H9 (cell line): Measurements from ENCODE around the gene LSP1. TPM values are rescaled to one million over a fixed set of nuclear protein-coding genes. Genes with fewer than 3 reads are reported as not detected.

ENCODE experiments used
- DNase-seq: peaks from one replicate; pipeline ENCODE4 v3.0.0-alpha.2; 2017
- H2AFZ ChIP-seq: one replicate; pipeline ENCODE4 v1.6.1; 2013; ENCODE audit warnings: mild to moderate bottlenecking, low read length, control low read depth, moderate library complexity
- H2AK5ac ChIP-seq: 2 replicates; pipeline ENCODE4 v1.6.1; 2013; ENCODE audit warnings: low read length, control low read depth, mixed read lengths; ENCODE audit not compliant: insufficient read length
- H2BK120ac ChIP-seq: one replicate; pipeline ENCODE4 v1.6.1; 2013; ENCODE audit warnings: low read depth, mild to moderate bottlenecking, low read length, control low read depth, inconsistent platforms; ENCODE audit not compliant: poor library complexity, severe bottlenecking
- H2BK12ac ChIP-seq: 2 replicates; pipeline ENCODE4 v1.6.1; 2013; ENCODE audit warnings: low read length, control low read depth, mixed read lengths, low read depth; ENCODE audit not compliant: insufficient read length
- H2BK15ac ChIP-seq: 2 replicates; pipeline ENCODE4 v1.6.1; 2013; ENCODE audit warnings: low read depth, low read length, control low read depth
- H2BK20ac ChIP-seq: one replicate; pipeline ENCODE4 v1.6.1; 2013; ENCODE audit warnings: low read depth, mild to moderate bottlenecking, low read length, control low read depth, inconsistent platforms; ENCODE audit not compliant: poor library complexity, severe bottlenecking
- H2BK5ac ChIP-seq: 2 replicates; pipeline ENCODE4 v1.6.1; 2013; ENCODE audit warnings: low read length, control low read depth, mixed read lengths; ENCODE audit not compliant: insufficient read length
- H3K14ac ChIP-seq: 2 replicates; pipeline ENCODE4 v1.6.1; 2013; ENCODE audit warnings: low read length, control low read depth; ENCODE audit not compliant: insufficient read depth
- H3K18ac ChIP-seq: 2 replicates; pipeline ENCODE4 v1.6.1; 2013; ENCODE audit warnings: low read depth, mild to moderate bottlenecking, mixed read lengths, low read length, control low read depth; ENCODE audit not compliant: insufficient read length
- H3K23ac ChIP-seq: 2 replicates; pipeline ENCODE4 v1.6.1; 2013; ENCODE audit warnings: low read length, control low read depth, mixed read lengths, low read depth; ENCODE audit not compliant: insufficient read length
- H3K23me2 ChIP-seq: 2 replicates; pipeline ENCODE4 v1.6.1; 2013; ENCODE audit warnings: low read depth, mild to moderate bottlenecking, mixed read lengths, low read length, control low read depth; ENCODE audit not compliant: insufficient read length, poor library complexity, severe bottlenecking
- H3K27ac ChIP-seq: 2 replicates; pipeline ENCODE4 v1.5.1; 2013; ENCODE audit warnings: low read length, control low read depth, mixed read lengths, low read depth; ENCODE audit not compliant: insufficient read length
- H3K27me3 ChIP-seq: 2 replicates; pipeline ENCODE4 v1.6.1; 2013; ENCODE audit warnings: low read length, control low read depth, inconsistent platforms; ENCODE audit not compliant: insufficient read depth
- H3K4ac ChIP-seq: 2 replicates; pipeline ENCODE4 v1.6.1; 2013; ENCODE audit warnings: low read depth, mild to moderate bottlenecking, control low read depth, inconsistent platforms, low read length, moderate library complexity
- H3K4me1 ChIP-seq: 2 replicates; pipeline ENCODE4 v1.6.1; 2013; ENCODE audit warnings: low read length, control low read depth, inconsistent platforms; ENCODE audit not compliant: insufficient read depth
- H3K4me2 ChIP-seq: 2 replicates; pipeline ENCODE4 v1.6.1; 2013; ENCODE audit warnings: low read length, control low read depth, mixed read lengths; ENCODE audit not compliant: insufficient read length, insufficient read depth
- H3K56ac ChIP-seq: 2 replicates; pipeline ENCODE4 v1.6.1; 2013; ENCODE audit warnings: low read depth, mild to moderate bottlenecking, mixed read lengths, low read length, control low read depth; ENCODE audit not compliant: insufficient read length
- H3K79me1 ChIP-seq: 2 replicates; pipeline ENCODE4 v1.6.1; 2013; ENCODE audit warnings: low read depth, mild to moderate bottlenecking, moderate library complexity, low read length, control low read depth, inconsistent platforms; ENCODE audit not compliant: insufficient read depth, poor library complexity, severe bottlenecking
- H3K79me2 ChIP-seq: 2 replicates; pipeline ENCODE4 v1.6.1; 2013; ENCODE audit warnings: low read length, control low read depth, inconsistent platforms; ENCODE audit not compliant: insufficient read depth
- H3K9ac ChIP-seq: 2 replicates; pipeline ENCODE4 v1.6.1; 2013; ENCODE audit warnings: low read length, control low read depth, mixed read lengths; ENCODE audit not compliant: insufficient read length; ENCODE audit errors: extremely low read depth
- H3K9me3 ChIP-seq: one replicate; pipeline ENCODE4 v1.6.1; 2013; ENCODE audit warnings: low read depth, low read length, inconsistent platforms; ENCODE audit not compliant: control insufficient read depth
- H3T11ph ChIP-seq: one replicate; pipeline ENCODE4 v1.6.1; 2013; ENCODE audit warnings: mild to moderate bottlenecking, low read length, control low read depth, inconsistent platforms
- H4K20me1 ChIP-seq: one replicate; pipeline ENCODE4 v1.6.1; 2013; ENCODE audit not compliant: control insufficient read depth, insufficient read length, insufficient read depth
- H4K5ac ChIP-seq: 2 replicates; pipeline ENCODE4 v1.6.1; 2013; ENCODE audit warnings: low read depth, mild to moderate bottlenecking, mixed read lengths, low read length, control low read depth; ENCODE audit not compliant: insufficient read length
- H4K8ac ChIP-seq: replicated peaks from 2 replicates; pipeline ENCODE4 v1.6.1; 2013; ENCODE audit warnings: low read length, control low read depth, mixed read lengths, low read depth; ENCODE audit not compliant: insufficient read length
- H4K91ac ChIP-seq: 2 replicates; pipeline ENCODE4 v1.6.1; 2013; ENCODE audit warnings: low read depth, mild to moderate bottlenecking, moderate library complexity, mixed read lengths, low read length, control low read depth; ENCODE audit not compliant: insufficient read length
- H3K27ac Mint-ChIP-seq, 3 experiments: 2 replicates in 2 of 3; 3 replicates in 1 of 3; pipeline ENCODE4 v1.8.0; 2020 to 2021; ENCODE audit warnings: mixed read lengths in 3 of 3, mild to moderate bottlenecking in 1 of 3, moderate library complexity in 1 of 3
- H3K27me3 Mint-ChIP-seq: 2 replicates; pipeline ENCODE4 v1.8.0; 2021; ENCODE audit warnings: low read depth, mild to moderate bottlenecking, moderate library complexity, mixed read lengths
- H3K36me3 Mint-ChIP-seq, 3 experiments: 2 replicates in 2 of 3; 3 replicates in 1 of 3; pipeline ENCODE4 v1.8.0; 2020 to 2021; ENCODE audit warnings: low read depth in 3 of 3, mixed read lengths in 3 of 3; ENCODE audit not compliant: insufficient read depth in 1 of 3
- H3K4me1 Mint-ChIP-seq, 2 experiments: 2 replicates each; pipeline ENCODE4 v1.8.0; 2020; ENCODE audit warnings: mixed read lengths in 2 of 2
- H3K4me3 Mint-ChIP-seq, 2 experiments: 2 replicates in 1 of 2; 3 replicates in 1 of 2; pipeline ENCODE4 v1.8.0; 2020 to 2021; ENCODE audit warnings: mild to moderate bottlenecking in 2 of 2, mixed read lengths in 2 of 2, moderate library complexity in 1 of 2
- H3K9me3 Mint-ChIP-seq, 2 experiments: 2 replicates in 1 of 2; 3 replicates in 1 of 2; pipeline ENCODE4 v1.8.0; 2020; ENCODE audit warnings: mild to moderate bottlenecking in 2 of 2, mixed read lengths in 2 of 2, moderate library complexity in 1 of 2
- CTCF ChIP-seq: fragments of 200-600 bp; sonication (generic); conservative IDR thresholded peaks from 3 replicates; pipeline ENCODE4 v1.8.0; 2021; ENCODE audit warnings: antibody characterized with exemption, mild to moderate bottlenecking
- WGBS: extraction: QIAGEN DNeasy Blood & Tissue Kit; methylation state at CpG from one replicate; pipeline ENCODE4 v1.1.7; 2013; ENCODE audit warnings: missing lambda C conversion rate, low lambda C conversion rate, mixed read lengths; ENCODE audit not compliant: insufficient read length; ENCODE audit errors: extremely low coverage; 5-methylcytosine and 5-hydroxymethylcytosine counted together
- total RNA-seq: library from RNA; stranded (reverse); gene quantifications from 2 replicates; pipeline ENCODE4 v1.2.1, GENCODE V29; 2021

LSP1 gene
- total RNA-seq, 1 experiment from 2014 or later, result not detected

DNA sequence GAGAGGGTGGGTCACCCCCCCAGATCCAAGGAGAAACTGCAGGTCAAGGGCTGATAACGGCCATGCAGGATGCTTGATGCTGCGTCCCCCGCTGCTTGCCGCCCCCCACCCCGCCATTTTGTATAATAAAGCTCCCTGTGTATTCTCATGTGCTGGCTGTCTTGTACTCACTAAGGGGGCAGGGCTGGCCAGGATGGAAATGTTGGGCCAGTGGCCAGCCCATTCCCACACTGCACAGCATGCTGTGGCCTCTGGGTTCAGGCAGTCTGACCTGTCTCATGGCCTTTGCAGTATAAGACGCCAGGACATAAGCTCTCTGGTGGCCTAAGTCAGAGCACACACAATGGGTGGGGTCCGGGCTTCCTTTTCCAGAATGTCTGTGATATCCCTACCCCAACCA, 39.2 kb downstream of the LSP1 start:
- Mint-ChIP-seq H3K9me3 (no peaks in the 10 kb centered on the region; a peak in 1 of 5 replicates), H3K4me1 (no peaks in the 10 kb centered on the region), H3K27ac (no peak overlapping the region), H3K27me3 (peaks cover 32% of the 10 kb centered on the region), H3K36me3 (no peaks in the 10 kb centered on the region), H3K4me3 (no peak overlapping the region)
- Histone ChIP-seq H2BK120ac (no peak overlapping the region), H4K5ac (no peak overlapping the region), H2AK5ac (no peak overlapping the region), H3K27me3 (no peaks in the 10 kb centered on the region), H3K23me2 (no peaks in the 10 kb centered on the region), H2BK12ac (no peak overlapping the region), H2BK20ac (no peak overlapping the region), H3K4me2 (no peak overlapping the region), H2BK5ac (no peak overlapping the region), H3K79me2 (no peaks in the 10 kb centered on the region), H3K23ac (no peak overlapping the region), H4K20me1 (no peaks in the 10 kb centered on the region), H2BK15ac (no peak overlapping the region), H3K56ac (no peak overlapping the region), H3K79me1 (no peaks in the 10 kb centered on the region), H3K4me1 (no peaks in the 10 kb centered on the region), H3K9me3 (no peaks in the 10 kb centered on the region), H3K9ac (no peak overlapping the region), H3K18ac (no peak overlapping the region), H3T11ph (no peak overlapping the region), H3K27ac (no peak overlapping the region), H4K8ac (no peak overlapping the region), H2AFZ (no peak overlapping the region), H3K4ac (no peak overlapping the region), H3K14ac (no peak overlapping the region; the same call in 1 of the 2 replicates), H4K91ac (no peak overlapping the region)
- no peak for DNase-seq
- WGBS, result no CpG with 5 or more reads among the region's 7 CpGs
- TF ChIP-seq CTCF, result no peak
